DND-41 (cell line): ENCODE results near the gene MFSD12.

Source experiments
- ATAC-seq: fragments of 200-7000 bp; cut with Tn5 transposase; 3 replicates; pipeline ENCODE4 v1.9.1; 2021; ENCODE audit warnings: low read depth; ENCODE audit not compliant: insufficient read depth
- DNase-seq: peaks from one replicate; pipeline ENCODE4 v3.0.0-alpha.2; 2020
- H2AFZ ChIP-seq: 2 replicates; pipeline ENCODE4 v1.6.0; 2012; ENCODE audit warnings: low read depth, low read length
- H3K27ac ChIP-seq: 2 replicates; pipeline ENCODE4 v1.5.1; 2012; ENCODE audit warnings: low read length, inconsistent platforms
- H3K27me3 ChIP-seq: fragments of 200-600 bp; sonication (generic); 2 replicates; pipeline ENCODE4 v1.6.0; 2012; ENCODE audit warnings: low read length, mild to moderate bottlenecking, inconsistent platforms; ENCODE audit not compliant: insufficient read depth, poor library complexity
- H3K36me3 ChIP-seq: 2 replicates; pipeline ENCODE4 v1.5.1; 2012; ENCODE audit warnings: low read length, inconsistent platforms; ENCODE audit not compliant: insufficient read depth
- H3K4me1 ChIP-seq: 2 replicates; pipeline ENCODE4 v1.5.1; 2012; ENCODE audit warnings: mild to moderate bottlenecking, low read length; ENCODE audit not compliant: insufficient read depth
- H3K4me2 ChIP-seq: 2 replicates; pipeline ENCODE4 v1.6.0; 2012; ENCODE audit warnings: mild to moderate bottlenecking, moderate library complexity, low read length, inconsistent platforms; ENCODE audit not compliant: insufficient read depth
- H3K4me3 ChIP-seq, 2 experiments: fragments of 200-600 bp in 1 of 2; shearing (Covaris generic) in 1 of 2; 2 replicates each; pipeline ENCODE4 v1.5.1; 2012 to 2016; ENCODE audit warnings: inconsistent platforms in 2 of 2, low read length in 2 of 2, mild to moderate bottlenecking in 2 of 2, low read depth in 1 of 2, moderate library complexity in 1 of 2
- H3K79me2 ChIP-seq: 2 replicates; pipeline ENCODE4 v1.6.0; 2012; ENCODE audit warnings: low read length, inconsistent platforms; ENCODE audit not compliant: insufficient read depth
- H3K9ac ChIP-seq: 2 replicates; pipeline ENCODE4 v1.6.0; 2012; ENCODE audit warnings: low read depth, mild to moderate bottlenecking, inconsistent platforms, low read length, moderate library complexity
- H3K9me3 ChIP-seq: 2 replicates; pipeline ENCODE4 v1.5.1; 2012; ENCODE audit warnings: low read length, moderate library complexity, mild to moderate bottlenecking, inconsistent platforms; ENCODE audit not compliant: insufficient read depth, severe bottlenecking
- H4K20me1 ChIP-seq: 2 replicates; pipeline ENCODE4 v1.6.0; 2012; ENCODE audit warnings: low read length; ENCODE audit not compliant: insufficient read depth
- CTCF ChIP-seq: IDR thresholded peaks from 2 replicates; pipeline ENCODE4 v1.5.1; 2012; ENCODE audit warnings: borderline replicate concordance, low read length, moderate library complexity, mild to moderate bottlenecking; ENCODE audit not compliant: poor library complexity, severe bottlenecking; ENCODE audit errors: extremely low read depth
- EZH2 ChIP-seq: IDR thresholded peaks from 3 replicates; pipeline ENCODE4 v1.6.1; 2012; ENCODE audit warnings: borderline replicate concordance, low read depth, mild to moderate bottlenecking, moderate library complexity, low read length, inconsistent platforms; ENCODE audit not compliant: severe bottlenecking

The MFSD12 gene

GRCh38 chr19:3537101-3537437 is 20.3 kb downstream of the MFSD12 start:
- Histone ChIP-seq H3K79me2 (no peaks in the 10 kb centered on the region), H3K4me1 (no peaks in the 10 kb centered on the region), H3K9ac (no peak overlapping the region), H3K36me3 (peaks cover 68% of the 10 kb centered on the region), H3K4me2 (no peak overlapping the region), H3K9me3 (no peaks in the 10 kb centered on the region), H3K27me3 (no peaks in the 10 kb centered on the region), H3K27ac (no peak overlapping the region), H4K20me1 (peaks cover 41% of the 10 kb centered on the region), H3K4me3 (no peak overlapping the region), H2AFZ (no peak overlapping the region)
- TF ChIP-seq EZH2: no peak
- no peak for TF ChIP-seq CTCF
- no peak for DNase-seq
- ATAC-seq: peak; percentile 12; the same call in 1 of the 3 replicates

GRCh38 chr19:3536429-3537100 is 20.8 kb downstream of the MFSD12 start:
- no peaks in the 10 kb centered on the region for H3K79me2 ChIP-seq
- peaks cover 73% of the 10 kb centered on the region for H3K36me3 ChIP-seq
- no peaks in the 10 kb centered on the region for H3K27me3 ChIP-seq
- no peaks in the 10 kb centered on the region for H3K4me1 ChIP-seq
- H3K9me3 ChIP-seq: no peaks in the 10 kb centered on the region
- H2AFZ ChIP-seq: no peak overlapping the region
- H3K4me3 ChIP-seq: no peak overlapping the region
- DNase-seq (no peak), ATAC-seq (no peak)
- no peak overlapping the region for H3K4me2 ChIP-seq
- H3K27ac ChIP-seq: no peak overlapping the region
- TF ChIP-seq CTCF (no peak), EZH2 (no peak)
- H3K9ac ChIP-seq: no peak overlapping the region
- peaks cover 42% of the 10 kb centered on the region for H4K20me1 ChIP-seq

- H3K36me3 ChIP-seq: peaks cover 78% of the 10 kb centered on the region
These were observed 21.4 kb downstream of the MFSD12 start for GRCh38 chr19:3535981-3536380.

More at GRCh38 chr19:3535981-3536380, 21.4 kb downstream of the MFSD12 start:
- H4K20me1 ChIP-seq: peaks cover 43% of the 10 kb centered on the region
- TF ChIP-seq CTCF (no peak), EZH2 (no peak)
- no peak overlapping the region for H3K4me3 ChIP-seq
- H3K79me2 ChIP-seq: no peaks in the 10 kb centered on the region
- DNase-seq (no peak), ATAC-seq (no peak)
- no peak overlapping the region for H3K4me2 ChIP-seq
- H3K4me1 ChIP-seq: no peaks in the 10 kb centered on the region
- H3K9me3 ChIP-seq: no peaks in the 10 kb centered on the region
- H3K9ac ChIP-seq: no peak overlapping the region
- H3K27me3 ChIP-seq: no peaks in the 10 kb centered on the region
- no peak overlapping the region for H2AFZ ChIP-seq
- no peak overlapping the region for H3K27ac ChIP-seq
